ENCODE data around the gene ATP6AP1. TPM values are rescaled to one million over a fixed set of nuclear protein-coding genes. Genes with fewer than 3 reads are reported as not detected.

Gene ATP6AP1
- total and polyA plus RNA-seq, 2 of the 13 experiments (the other 11 are each of a cell fraction or from before 2014, with no cell fraction given), result 56.7 to 110 TPM

DNA sequence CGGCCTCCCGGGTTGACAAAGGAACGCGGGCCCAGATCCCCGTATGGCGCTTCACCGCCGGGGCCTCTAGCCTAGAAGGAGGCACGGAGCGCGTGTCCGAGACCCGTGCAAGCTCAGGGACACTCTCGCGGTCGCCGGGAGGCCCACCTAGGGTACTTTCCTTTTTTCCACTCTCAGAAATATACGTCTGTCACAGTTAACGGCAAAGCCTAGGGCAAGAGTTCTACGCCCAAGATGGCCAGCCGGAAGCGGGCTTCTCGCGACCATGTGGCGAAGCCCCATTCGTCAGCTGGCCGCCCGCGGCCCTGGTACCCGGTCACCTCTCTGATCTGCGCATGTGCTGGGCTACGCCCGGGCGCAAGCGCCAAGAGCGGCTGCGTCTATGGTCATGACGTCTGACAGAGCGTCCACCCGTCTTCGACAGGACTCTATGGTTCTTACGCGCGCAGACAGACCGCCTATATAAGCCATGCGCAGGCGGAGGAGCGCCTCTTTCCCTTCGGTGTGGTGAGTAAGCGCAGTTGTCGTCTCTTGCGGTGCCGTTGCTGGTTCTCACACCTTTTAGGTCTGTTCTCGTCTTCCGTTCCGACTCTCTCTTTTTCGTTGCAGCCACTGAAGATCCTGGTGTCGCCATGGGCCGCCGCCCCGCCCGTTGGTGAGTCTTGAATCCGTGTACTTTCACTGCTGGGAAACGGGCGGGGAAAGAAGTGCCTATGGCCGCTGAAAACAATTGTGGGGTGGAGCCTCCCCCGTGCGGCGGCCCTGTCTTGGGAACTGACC, 30.4 kb upstream of the ATP6AP1 start, which contains the start of gene RPL10 (continued):
- TF ChIP-seq, protein P1, sequence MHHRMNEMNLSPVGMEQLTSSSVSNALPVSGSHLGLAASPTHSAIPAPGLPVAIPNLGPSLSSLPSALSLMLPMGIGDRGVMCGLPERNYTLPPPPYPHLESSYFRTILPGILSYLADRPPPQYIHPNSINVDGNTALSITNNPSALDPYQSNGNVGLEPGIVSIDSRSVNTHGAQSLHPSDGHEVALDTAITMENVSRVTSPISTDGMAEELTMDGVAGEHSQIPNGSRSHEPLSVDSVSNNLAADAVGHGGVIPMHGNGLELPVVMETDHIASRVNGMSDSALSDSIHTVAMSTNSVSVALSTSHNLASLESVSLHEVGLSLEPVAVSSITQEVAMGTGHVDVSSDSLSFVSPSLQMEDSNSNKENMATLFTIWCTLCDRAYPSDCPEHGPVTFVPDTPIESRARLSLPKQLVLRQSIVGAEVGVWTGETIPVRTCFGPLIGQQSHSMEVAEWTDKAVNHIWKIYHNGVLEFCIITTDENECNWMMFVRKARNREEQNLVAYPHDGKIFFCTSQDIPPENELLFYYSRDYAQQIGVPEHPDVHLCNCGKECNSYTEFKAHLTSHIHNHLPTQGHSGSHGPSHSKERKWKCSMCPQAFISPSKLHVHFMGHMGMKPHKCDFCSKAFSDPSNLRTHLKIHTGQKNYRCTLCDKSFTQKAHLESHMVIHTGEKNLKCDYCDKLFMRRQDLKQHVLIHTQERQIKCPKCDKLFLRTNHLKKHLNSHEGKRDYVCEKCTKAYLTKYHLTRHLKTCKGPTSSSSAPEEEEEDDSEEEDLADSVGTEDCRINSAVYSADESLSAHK (CRISPR knock-in tag; IDR thresholded peaks at IDR 0.05; ENCODE audit: borderline replicate concordance), result no peak
- TF ChIP-seq, protein P2, sequence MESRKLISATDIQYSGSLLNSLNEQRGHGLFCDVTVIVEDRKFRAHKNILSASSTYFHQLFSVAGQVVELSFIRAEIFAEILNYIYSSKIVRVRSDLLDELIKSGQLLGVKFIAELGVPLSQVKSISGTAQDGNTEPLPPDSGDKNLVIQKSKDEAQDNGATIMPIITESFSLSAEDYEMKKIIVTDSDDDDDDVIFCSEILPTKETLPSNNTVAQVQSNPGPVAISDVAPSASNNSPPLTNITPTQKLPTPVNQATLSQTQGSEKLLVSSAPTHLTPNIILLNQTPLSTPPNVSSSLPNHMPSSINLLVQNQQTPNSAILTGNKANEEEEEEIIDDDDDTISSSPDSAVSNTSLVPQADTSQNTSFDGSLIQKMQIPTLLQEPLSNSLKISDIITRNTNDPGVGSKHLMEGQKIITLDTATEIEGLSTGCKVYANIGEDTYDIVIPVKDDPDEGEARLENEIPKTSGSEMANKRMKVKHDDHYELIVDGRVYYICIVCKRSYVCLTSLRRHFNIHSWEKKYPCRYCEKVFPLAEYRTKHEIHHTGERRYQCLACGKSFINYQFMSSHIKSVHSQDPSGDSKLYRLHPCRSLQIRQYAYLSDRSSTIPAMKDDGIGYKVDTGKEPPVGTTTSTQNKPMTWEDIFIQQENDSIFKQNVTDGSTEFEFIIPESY (CRISPR knock-in tag; IDR thresholded peaks at IDR 0.05), result no peak
- TF ChIP-seq ARID2 (CRISPR knock-in tag; IDR thresholded peaks at IDR 0.05; ENCODE audit: borderline replicate concordance) (no peak), FLYWCH1 (CRISPR knock-in tag; IDR thresholded peaks at IDR 0.05) (no peak), ZNF225 (CRISPR knock-in tag; IDR thresholded peaks at IDR 0.05) (no peak), ZNF235 (CRISPR knock-in tag; IDR thresholded peaks at IDR 0.05; ENCODE audit: borderline replicate concordance) (0 out of 2 replicates have a peak, but pooled peaks have one; percentile 53), RCOR2 (CRISPR knock-in tag; IDR thresholded peaks at IDR 0.05) (no peak), KMT2A (CRISPR knock-in tag; IDR thresholded peaks at IDR 0.05) (peak; percentile 15; the same call in 1 of the 2 replicates), ARNTL (CRISPR knock-in tag; IDR thresholded peaks at IDR 0.05) (no peak; the same call in 1 of the 2 replicates), HNRNPLL (IDR thresholded peaks at IDR 0.05; ENCODE audit: low read depth, low read length, poor library complexity, severe bottlenecking) (peak; percentile 70), MED8 (CRISPR knock-in tag; IDR thresholded peaks at IDR 0.05; ENCODE audit: insufficient replicate concordance) (no peak)
- TF ChIP-seq, protein P3, sequence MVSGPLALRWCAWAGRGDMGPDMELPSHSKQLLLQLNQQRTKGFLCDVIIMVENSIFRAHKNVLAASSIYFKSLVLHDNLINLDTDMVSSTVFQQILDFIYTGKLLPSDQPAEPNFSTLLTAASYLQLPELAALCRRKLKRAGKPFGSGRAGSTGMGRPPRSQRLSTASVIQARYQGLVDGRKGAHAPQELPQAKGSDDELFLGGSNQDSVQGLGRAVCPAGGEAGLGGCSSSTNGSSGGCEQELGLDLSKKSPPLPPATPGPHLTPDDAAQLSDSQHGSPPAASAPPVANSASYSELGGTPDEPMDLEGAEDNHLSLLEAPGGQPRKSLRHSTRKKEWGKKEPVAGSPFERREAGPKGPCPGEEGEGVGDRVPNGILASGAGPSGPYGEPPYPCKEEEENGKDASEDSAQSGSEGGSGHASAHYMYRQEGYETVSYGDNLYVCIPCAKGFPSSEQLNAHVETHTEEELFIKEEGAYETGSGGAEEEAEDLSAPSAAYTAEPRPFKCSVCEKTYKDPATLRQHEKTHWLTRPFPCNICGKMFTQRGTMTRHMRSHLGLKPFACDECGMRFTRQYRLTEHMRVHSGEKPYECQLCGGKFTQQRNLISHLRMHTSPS (CRISPR knock-in tag; IDR thresholded peaks at IDR 0.05; ENCODE audit: low read depth), result peak; percentile 36; the same call in 1 of the 2 replicates
- TF ChIP-seq, protein P4, sequence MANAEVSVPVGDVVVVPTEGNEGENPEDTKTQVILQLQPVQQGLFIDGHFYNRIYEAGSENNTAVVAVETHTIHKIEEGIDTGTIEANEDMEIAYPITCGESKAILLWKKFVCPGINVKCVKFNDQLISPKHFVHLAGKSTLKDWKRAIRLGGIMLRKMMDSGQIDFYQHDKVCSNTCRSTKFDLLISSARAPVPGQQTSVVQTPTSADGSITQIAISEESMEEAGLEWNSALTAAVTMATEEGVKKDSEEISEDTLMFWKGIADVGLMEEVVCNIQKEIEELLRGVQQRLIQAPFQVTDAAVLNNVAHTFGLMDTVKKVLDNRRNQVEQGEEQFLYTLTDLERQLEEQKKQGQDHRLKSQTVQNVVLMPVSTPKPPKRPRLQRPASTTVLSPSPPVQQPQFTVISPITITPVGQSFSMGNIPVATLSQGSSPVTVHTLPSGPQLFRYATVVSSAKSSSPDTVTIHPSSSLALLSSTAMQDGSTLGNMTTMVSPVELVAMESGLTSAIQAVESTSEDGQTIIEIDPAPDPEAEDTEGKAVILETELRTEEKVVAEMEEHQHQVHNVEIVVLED (CRISPR knock-in tag; IDR thresholded peaks at IDR 0.05; ENCODE audit: borderline replicate concordance), result peak; percentile 90
- TF ChIP-seq, protein P5, sequence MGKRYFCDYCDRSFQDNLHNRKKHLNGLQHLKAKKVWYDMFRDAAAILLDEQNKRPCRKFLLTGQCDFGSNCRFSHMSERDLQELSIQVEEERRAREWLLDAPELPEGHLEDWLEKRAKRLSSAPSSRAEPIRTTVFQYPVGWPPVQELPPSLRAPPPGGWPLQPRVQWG (CRISPR knock-in tag; IDR thresholded peaks at IDR 0.05; ENCODE audit: borderline replicate concordance, low read depth), result no peak
- TF ChIP-seq, protein P6, sequence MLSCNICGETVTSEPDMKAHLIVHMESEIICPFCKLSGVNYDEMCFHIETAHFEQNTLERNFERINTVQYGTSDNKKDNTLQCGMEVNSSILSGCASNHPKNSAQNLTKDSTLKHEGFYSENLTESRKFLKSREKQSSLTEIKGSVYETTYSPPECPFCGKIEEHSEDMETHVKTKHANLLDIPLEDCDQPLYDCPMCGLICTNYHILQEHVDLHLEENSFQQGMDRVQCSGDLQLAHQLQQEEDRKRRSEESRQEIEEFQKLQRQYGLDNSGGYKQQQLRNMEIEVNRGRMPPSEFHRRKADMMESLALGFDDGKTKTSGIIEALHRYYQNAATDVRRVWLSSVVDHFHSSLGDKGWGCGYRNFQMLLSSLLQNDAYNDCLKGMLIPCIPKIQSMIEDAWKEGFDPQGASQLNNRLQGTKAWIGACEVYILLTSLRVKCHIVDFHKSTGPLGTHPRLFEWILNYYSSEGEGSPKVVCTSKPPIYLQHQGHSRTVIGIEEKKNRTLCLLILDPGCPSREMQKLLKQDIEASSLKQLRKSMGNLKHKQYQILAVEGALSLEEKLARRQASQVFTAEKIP (CRISPR knock-in tag; IDR thresholded peaks at IDR 0.05; ENCODE audit: borderline replicate concordance), result no peak
